PC-3 (cell line): ENCODE results near the gene OGFOD3. TPM values are rescaled to one million over a fixed set of nuclear protein-coding genes. Genes with fewer than 3 reads are reported as not detected.
A peak's percentile ranks its signal among the peaks of the same experiment; 100 is the strongest.

Experiments used
- ATAC-seq: fragments of 200-7000 bp; cut with Tn5 transposase; 2 replicates; pipeline ENCODE4 v1.9.1; 2020; ENCODE audit warnings: mild to moderate bottlenecking, moderate library complexity
- BruUV-seq: library from RNA; stranded (reverse); fragments of 400-500 nt; replicated peaks from 2 replicates; lab custom pipeline; 2021; lab: Mats Ljungman, UMichigan
- CTCF ChIA-PET: fragments of 300-600 bp; sonication (Branson Sonifier 250); formaldehyde crosslinking; loops from one replicate; lab custom pipeline; 2022; ENCODE audit warnings: antibody characterized with exemption; lab: Charles Lee
- POLR2A ChIA-PET: fragments of 300-600 bp; sonication (Branson Sonifier 250); formaldehyde crosslinking; loops from one replicate; lab custom pipeline; 2022; ENCODE audit warnings: antibody characterized with exemption; ENCODE audit not compliant: unreplicated experiment; lab: Charles Lee
- DNase-seq: peaks from one replicate; pipeline ENCODE4 v3.0.0-alpha.2; 2015
- H2AFZ ChIP-seq: fragments of 300-600 bp; sonication (generic); 2 replicates; pipeline ENCODE4 v1.6.0; 2016; ENCODE audit warnings: antibody characterized with exemption, low read length
- H3F3A ChIP-seq: fragments of 300-600 bp; sonication (generic); one replicate; pipeline ENCODE4 v1.6.0; 2017; ENCODE audit warnings: antibody characterized with exemption, low read length, control low read depth, mild to moderate bottlenecking; ENCODE audit not compliant: unreplicated experiment
- H3K27ac ChIP-seq: fragments of 300-600 bp; sonication (generic); 2 replicates; pipeline ENCODE4 v1.5.1; 2016; ENCODE audit warnings: mild to moderate bottlenecking, low read length
- H3K27me3 ChIP-seq: fragments of 300-600 bp; sonication (generic); 2 replicates; pipeline ENCODE4 v1.6.1; 2016; ENCODE audit warnings: low read length, mixed read lengths
- H3K36me3 ChIP-seq: fragments of 300-600 bp; sonication (generic); 2 replicates; pipeline ENCODE4 v1.6.1; 2016; ENCODE audit warnings: low read depth, mixed run types, low read length, mixed read lengths
- H3K4me1 ChIP-seq: fragments of 300-600 bp; sonication (generic); 2 replicates; pipeline ENCODE4 v1.5.1; 2016; ENCODE audit warnings: low read length; ENCODE audit not compliant: insufficient read depth
- H3K4me2 ChIP-seq: fragments of 300-600 bp; sonication (generic); 2 replicates; pipeline ENCODE4 v1.6.0; 2016; ENCODE audit warnings: low read length
- H3K4me3 ChIP-seq: fragments of 300-600 bp; sonication (generic); 2 replicates; pipeline ENCODE4 v1.5.1; 2016; ENCODE audit warnings: mild to moderate bottlenecking, low read length, mixed read lengths
- H3K79me2 ChIP-seq: fragments of 300-600 bp; sonication (generic); 2 replicates; pipeline ENCODE4 v1.6.1; 2017; ENCODE audit warnings: low read length, mixed read lengths
- H3K9ac ChIP-seq: fragments of 300-600 bp; sonication (generic); 2 replicates; pipeline ENCODE4 v1.6.0; 2016; ENCODE audit warnings: mild to moderate bottlenecking, low read length
- H3K9me2 ChIP-seq: fragments of 300-600 bp; sonication (generic); replicated peaks from 2 replicates; pipeline ENCODE4 v1.6.1; 2016; ENCODE audit warnings: mixed run types, low read length, mixed read lengths
- H3K9me3 ChIP-seq: fragments of 300-600 bp; sonication (generic); 2 replicates; pipeline ENCODE4 v1.6.1; 2016; ENCODE audit warnings: low read length, mixed read lengths
- H4K20me1 ChIP-seq: fragments of 300-600 bp; sonication (generic); 2 replicates; pipeline ENCODE4 v1.6.1; 2016; ENCODE audit warnings: low read length, mixed read lengths
- EZH2 ChIP-seq: fragments of 300-600 bp; sonication (generic); IDR thresholded peaks from one replicate; pipeline ENCODE4 v1.6.1; 2017; ENCODE audit warnings: antibody characterized with exemption, mild to moderate bottlenecking, low read length; ENCODE audit not compliant: unreplicated experiment
- EZH2phosphoT487 ChIP-seq: fragments of 300-600 bp; sonication (generic); IDR thresholded peaks from 2 replicates; pipeline ENCODE4 v1.6.1; 2018; ENCODE audit warnings: mild to moderate bottlenecking, antibody characterized with exemption, low read length, borderline replicate concordance
- intact Hi-C: fragments of 100-400 bp; cut with micrococcal nuclease; formaldehyde crosslinking; loops from 2 replicates; pipeline ENCODE4 v1.9.0; 2023
- total RNA-seq: library from RNA; depleted of rRNA; stranded (reverse); fragments of >200 nt; gene quantifications from 2 replicates; pipeline ENCODE4 v1.2.3, GENCODE V29; 2014
- TF ChIP-seq, protein P1 (sequence below): fragments of 300-600 bp; sonication (generic); conservative IDR thresholded peaks from 2 replicates; pipeline ENCODE4 v1.5.1; 2017; ENCODE audit warnings: antibody characterized with exemption, low read depth, mild to moderate bottlenecking, low read length

OGFOD3 gene
- total RNA-seq, 1 experiment from 2014 or later = 56.1 TPM

DNA sequence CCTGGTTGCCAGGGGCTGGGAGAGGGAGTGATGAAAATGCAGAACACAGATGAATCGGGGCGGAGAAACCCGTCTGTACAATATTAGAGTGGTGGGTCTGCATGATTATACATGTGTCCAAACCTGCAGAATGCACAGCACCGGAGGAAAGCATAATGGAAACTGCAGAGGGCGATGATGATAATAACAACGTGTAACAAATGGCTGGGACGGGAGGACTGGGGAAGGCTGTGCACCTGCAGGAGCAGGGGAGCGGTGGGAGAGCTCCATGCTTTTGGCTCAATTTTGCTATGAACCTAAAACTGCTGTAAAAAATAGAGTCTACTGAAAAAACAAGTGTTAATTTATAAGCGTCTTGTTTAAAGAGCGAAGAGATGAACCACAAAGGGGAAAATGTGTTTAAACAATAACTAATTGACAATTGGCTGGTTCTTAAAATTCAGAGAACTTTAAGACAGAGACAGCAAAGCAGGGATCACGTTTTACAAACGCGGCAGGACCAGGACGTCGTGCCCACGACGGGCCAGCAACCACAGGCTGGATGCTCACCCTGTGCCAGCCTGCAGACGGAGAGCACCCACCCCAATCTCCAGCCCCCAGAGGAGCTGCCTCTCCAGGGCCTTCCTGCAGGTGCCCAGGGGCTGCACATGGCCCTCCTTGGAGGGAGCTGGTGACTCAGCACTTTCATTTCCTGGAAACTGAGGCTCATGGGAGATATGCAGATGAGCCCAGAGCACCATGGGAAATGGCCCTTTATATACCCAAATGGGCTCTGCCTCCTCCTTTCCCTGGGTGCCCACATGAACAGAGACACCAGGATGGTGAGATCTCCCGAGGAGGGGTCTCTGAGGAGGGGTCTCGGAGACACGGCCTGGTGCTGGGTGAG, 59.7 kb downstream of the OGFOD3 start, which contains the start of gene TEX19:
TSS of gene TEX19 (plus strand) at position 783 of the 886 bp plus-strand sequence. CDS start 2,904 bp downstream, outside the sequence.
- Histone ChIP-seq H3K9me3 (no peaks in the 10 kb centered on the region), H2AFZ (peak within 1 kb of the TSS; percentile 36; the same call in 1 of the 2 replicates), H3F3A (no peaks in the 10 kb centered on the region), H3K79me2 (no peaks in the 10 kb centered on the region), H3K9me2 (no peaks in the 10 kb centered on the region), H3K36me3 (no peaks in the 10 kb centered on the region), H3K9ac (no peak within 1 kb of the TSS), H3K4me3 (no peak within 1 kb of the TSS), H3K27me3 (no peaks in the 10 kb centered on the region), H3K27ac (peak within 1 kb of the TSS; percentile 40), H4K20me1 (no peaks in the 10 kb centered on the region), H3K4me2 (no peak within 1 kb of the TSS), H3K4me1 (peaks cover 11% of the 10 kb centered on the region)
- DNase-seq = peak; percentile 35
- no peak; the same call in 1 of the 2 replicates for ATAC-seq
- BruUV-seq = no TSS peak
- ChIA-PET POLR2A (interaction anchor here (0.6 kb wide), 1 partner anchor 135 kb away, joined by 15 read pairs; no protein-coding TSS in a partner anchor), CTCF (no interaction called here)
- intact Hi-C loops = loop anchor here (10.0 kb wide), 2 partner anchors 96 to 166 kb away; partner anchors contain the start of genes CYBC1 and NARF
- no peak for TF ChIP-seq EZH2phosphoT487
- TF ChIP-seq, protein P1, sequence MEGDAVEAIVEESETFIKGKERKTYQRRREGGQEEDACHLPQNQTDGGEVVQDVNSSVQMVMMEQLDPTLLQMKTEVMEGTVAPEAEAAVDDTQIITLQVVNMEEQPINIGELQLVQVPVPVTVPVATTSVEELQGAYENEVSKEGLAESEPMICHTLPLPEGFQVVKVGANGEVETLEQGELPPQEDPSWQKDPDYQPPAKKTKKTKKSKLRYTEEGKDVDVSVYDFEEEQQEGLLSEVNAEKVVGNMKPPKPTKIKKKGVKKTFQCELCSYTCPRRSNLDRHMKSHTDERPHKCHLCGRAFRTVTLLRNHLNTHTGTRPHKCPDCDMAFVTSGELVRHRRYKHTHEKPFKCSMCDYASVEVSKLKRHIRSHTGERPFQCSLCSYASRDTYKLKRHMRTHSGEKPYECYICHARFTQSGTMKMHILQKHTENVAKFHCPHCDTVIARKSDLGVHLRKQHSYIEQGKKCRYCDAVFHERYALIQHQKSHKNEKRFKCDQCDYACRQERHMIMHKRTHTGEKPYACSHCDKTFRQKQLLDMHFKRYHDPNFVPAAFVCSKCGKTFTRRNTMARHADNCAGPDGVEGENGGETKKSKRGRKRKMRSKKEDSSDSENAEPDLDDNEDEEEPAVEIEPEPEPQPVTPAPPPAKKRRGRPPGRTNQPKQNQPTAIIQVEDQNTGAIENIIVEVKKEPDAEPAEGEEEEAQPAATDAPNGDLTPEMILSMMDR = peak; percentile 29; the same call in 1 of the 2 replicates

- Histone ChIP-seq H3K4me3 (no peak overlapping the region), H4K20me1 (no peaks in the 10 kb centered on the region)
- intact Hi-C loops = loop anchor here (10.0 kb wide), 2 partner anchors 97 to 167 kb away; partner anchors contain the start of genes CYBC1 and NARF
Observed at GRCh38 chr17:82357394-82357793, 61.0 kb downstream of the OGFOD3 start.

More at GRCh38 chr17:82357394-82357793, 61.0 kb downstream of the OGFOD3 start:
- Histone ChIP-seq H2AFZ (no peak overlapping the region), H3K9ac (no peak overlapping the region), H3K9me2 (no peaks in the 10 kb centered on the region), H3K9me3 (no peaks in the 10 kb centered on the region), H3K27me3 (no peaks in the 10 kb centered on the region), H3K4me1 (peaks cover 11% of the 10 kb centered on the region), H3K36me3 (no peaks in the 10 kb centered on the region), H3F3A (no peaks in the 10 kb centered on the region), H3K79me2 (no peaks in the 10 kb centered on the region), H3K27ac (no peak overlapping the region), H3K4me2 (no peak overlapping the region)
- no TSS peak for BruUV-seq
- ATAC-seq (no peak), DNase-seq (no peak)
- ChIA-PET POLR2A (no interaction called here), CTCF (interaction anchor here (0.6 kb wide), 1 partner anchor 15 kb away, joined by 3 read pairs; no protein-coding TSS in a partner anchor)
- TF ChIP-seq, protein P1 = no peak
- TF ChIP-seq EZH2phosphoT487 (no peak), EZH2 (no peak)
